ENCODE measurements around the gene NPNT.
"Not testable (repeated sequence)": the region's sequence is repeated elsewhere in the genome, so short reads cannot be mapped to it uniquely, and the experiment has no call there.

Gene NPNT

GRCh38 chr4:105894660-105895582, at the start of gene NPNT:
NPNT (plus strand) TSS chr4:105895471; CDS start chr4:105895653, 182 bp downstream.
- peak within 1 kb of the TSS; percentile 55 for H3K4me3 ChIP-seq (ENCODE audit: low read depth, low read length)

- H3K4me3 ChIP-seq (ENCODE audit: low read depth, low read length), result no peak overlapping the region
These were observed 49.7 kb upstream of the NPNT start for GRCh38 chr4:105845559-105845958.

GRCh38 chr4:105848359-105848758, 46.9 kb upstream of the NPNT start:
- H3K4me3 ChIP-seq (ENCODE audit: low read depth, low read length), result not testable (repeated sequence)

GRCh38 chr4:105851196-105851595, 44.1 kb upstream of the NPNT start:
- H3K4me3 ChIP-seq (ENCODE audit: low read depth, low read length), result no peak overlapping the region

- not testable (repeated sequence) for H3K4me3 ChIP-seq (ENCODE audit: low read depth, low read length)
These were observed 43.0 kb upstream of the NPNT start for GRCh38 chr4:105852230-105852629.

- no peak overlapping the region for H3K4me3 ChIP-seq (ENCODE audit: low read depth, low read length)
These were observed 36.7 kb upstream of the NPNT start for GRCh38 chr4:105858466-105859040.

- H3K4me3 ChIP-seq (ENCODE audit: low read depth, low read length), result no peak overlapping the region
These were observed 36.0 kb upstream of the NPNT start for GRCh38 chr4:105859233-105859632.

GRCh38 chr4:105870963-105871362, 24.3 kb upstream of the NPNT start:
- no peak overlapping the region for H3K4me3 ChIP-seq (ENCODE audit: low read depth, low read length)

- no peak overlapping the region for H3K4me3 ChIP-seq (ENCODE audit: low read depth, low read length)
These were observed 23.3 kb upstream of the NPNT start for GRCh38 chr4:105871997-105872396.

- no peak overlapping the region for H3K4me3 ChIP-seq (ENCODE audit: low read depth, low read length)
These were observed 20.0 kb upstream of the NPNT start for GRCh38 chr4:105875233-105875632.

- H3K4me3 ChIP-seq (ENCODE audit: low read depth, low read length), result no peak overlapping the region
These were observed 16.6 kb upstream of the NPNT start for GRCh38 chr4:105878668-105879067.

- no peak overlapping the region for H3K4me3 ChIP-seq (ENCODE audit: low read depth, low read length)
These were observed 7.8 kb upstream of the NPNT start for GRCh38 chr4:105887508-105887907.

GRCh38 chr4:105895583-105896460, 551 bp downstream of the NPNT start:
- H3K4me3 ChIP-seq (ENCODE audit: low read depth, low read length), result peak overlapping the region; percentile 55

GRCh38 chr4:105896461-105896942, 1.2 kb downstream of the NPNT start:
- peak overlapping the region; percentile 55 for H3K4me3 ChIP-seq (ENCODE audit: low read depth, low read length)

- H3K4me3 ChIP-seq (ENCODE audit: low read depth, low read length), result no peak overlapping the region
These were observed 1.9 kb downstream of the NPNT start for GRCh38 chr4:105896984-105897775.

- H3K4me3 ChIP-seq (ENCODE audit: low read depth, low read length), result no peak overlapping the region
These were observed 5.3 kb downstream of the NPNT start for GRCh38 chr4:105900541-105900940.

- no peak overlapping the region for H3K4me3 ChIP-seq (ENCODE audit: low read depth, low read length)
These were observed 7.4 kb downstream of the NPNT start for GRCh38 chr4:105902550-105903262.

GRCh38 chr4:105909787-105910281, 14.6 kb downstream of the NPNT start:
- no peak overlapping the region for H3K4me3 ChIP-seq (ENCODE audit: low read depth, low read length)

- H3K4me3 ChIP-seq (ENCODE audit: low read depth, low read length), result no peak overlapping the region
These were observed 16.2 kb downstream of the NPNT start for GRCh38 chr4:105911426-105911825.

- no peak overlapping the region for H3K4me3 ChIP-seq (ENCODE audit: low read depth, low read length)
These were observed 17.4 kb downstream of the NPNT start for GRCh38 chr4:105912633-105913032.

All from iPS-11a (cell line).